ENCODE data around the gene UBA7.

- TF ChIP-seq CTCF (IDR thresholded peaks at IDR 0.05) (no peak), POLR2A (IDR thresholded peaks at IDR 0.05) (no peak)
Measured at GRCh38 chr3:49761661-49762060, 52.1 kb downstream of the UBA7 start.

Measured in thyroid gland (tissue), 4 donors.